IMR-90 (cell line): Measurements from ENCODE around the gene SLCO3A1.

Experiments
- CEBPB ChIP-seq: IDR thresholded peaks from 2 replicates; pipeline ENCODE4 v1.6.1; 2012; ENCODE audit warnings: low read depth, low read length, improper control_type of control experiment
- MAFK ChIP-seq: IDR thresholded peaks from 2 replicates; pipeline ENCODE4 v1.6.1; 2012; ENCODE audit warnings: low read depth, low read length, improper control_type of control experiment
- MAZ ChIP-seq: IDR thresholded peaks from 2 replicates; pipeline ENCODE4 v1.6.1; 2012; ENCODE audit warnings: low read depth, mild to moderate bottlenecking, low read length, improper control_type of control experiment, moderate library complexity, borderline replicate concordance
- POLR2A ChIP-seq: IDR thresholded peaks from 2 replicates; pipeline ENCODE4 v1.6.1; 2012; ENCODE audit warnings: mild to moderate bottlenecking, low read depth, low read length
- RAD21 ChIP-seq: IDR thresholded peaks from 2 replicates; pipeline ENCODE4 v1.6.1; 2012; ENCODE audit warnings: low read length, improper control_type of control experiment
- RCOR1 ChIP-seq: IDR thresholded peaks from 2 replicates; pipeline ENCODE4 v1.6.1; 2012; ENCODE audit warnings: mild to moderate bottlenecking, low read length, improper control_type of control experiment; ENCODE audit not compliant: insufficient replicate concordance
- RFX5 ChIP-seq: IDR thresholded peaks from 2 replicates; pipeline ENCODE4 v1.8.0; 2012; ENCODE audit warnings: low read depth, mild to moderate bottlenecking, low read length, moderate library complexity
- SMC3 ChIP-seq: fragments of 150-350 bp; IDR thresholded peaks from 2 replicates; pipeline ENCODE4 v1.6.1; 2016; ENCODE audit warnings: low read depth, mild to moderate bottlenecking, antibody characterized with exemption, low read length, moderate library complexity
- TF ChIP-seq, protein P1 (sequence below): conservative IDR thresholded peaks from 2 replicates; pipeline ENCODE4 v1.5.1; 2012; ENCODE audit warnings: mild to moderate bottlenecking, low read depth, low read length, improper control_type of control experiment
- TF ChIP-seq, protein P2 (sequence below): fragments of 150-350 bp; IDR thresholded peaks from 2 replicates; pipeline ENCODE4 v1.6.1; 2017; ENCODE audit warnings: mild to moderate bottlenecking, antibody characterized with exemption, low read length, low read depth

DNA sequence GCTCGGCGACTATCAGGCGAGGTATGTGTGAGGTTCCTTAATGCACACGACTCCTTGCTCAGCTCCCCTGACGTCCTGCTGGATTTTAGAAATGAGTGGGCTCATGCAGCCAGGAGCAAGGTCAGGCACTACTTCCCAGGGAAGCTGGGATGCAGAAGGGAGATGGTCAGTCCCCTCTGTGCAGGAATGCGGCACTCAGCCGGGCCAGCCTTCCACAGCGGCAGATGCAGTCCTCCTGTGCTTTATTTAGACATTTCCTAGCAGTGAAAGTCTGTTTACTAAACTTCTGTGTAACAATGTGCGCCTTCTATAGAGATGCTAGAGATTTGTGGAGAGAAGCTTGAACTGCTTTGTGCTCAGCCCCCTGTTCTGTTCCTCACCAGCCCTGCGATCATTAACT, 252.1 kb downstream of the SLCO3A1 start:
- TF ChIP-seq, protein P1, sequence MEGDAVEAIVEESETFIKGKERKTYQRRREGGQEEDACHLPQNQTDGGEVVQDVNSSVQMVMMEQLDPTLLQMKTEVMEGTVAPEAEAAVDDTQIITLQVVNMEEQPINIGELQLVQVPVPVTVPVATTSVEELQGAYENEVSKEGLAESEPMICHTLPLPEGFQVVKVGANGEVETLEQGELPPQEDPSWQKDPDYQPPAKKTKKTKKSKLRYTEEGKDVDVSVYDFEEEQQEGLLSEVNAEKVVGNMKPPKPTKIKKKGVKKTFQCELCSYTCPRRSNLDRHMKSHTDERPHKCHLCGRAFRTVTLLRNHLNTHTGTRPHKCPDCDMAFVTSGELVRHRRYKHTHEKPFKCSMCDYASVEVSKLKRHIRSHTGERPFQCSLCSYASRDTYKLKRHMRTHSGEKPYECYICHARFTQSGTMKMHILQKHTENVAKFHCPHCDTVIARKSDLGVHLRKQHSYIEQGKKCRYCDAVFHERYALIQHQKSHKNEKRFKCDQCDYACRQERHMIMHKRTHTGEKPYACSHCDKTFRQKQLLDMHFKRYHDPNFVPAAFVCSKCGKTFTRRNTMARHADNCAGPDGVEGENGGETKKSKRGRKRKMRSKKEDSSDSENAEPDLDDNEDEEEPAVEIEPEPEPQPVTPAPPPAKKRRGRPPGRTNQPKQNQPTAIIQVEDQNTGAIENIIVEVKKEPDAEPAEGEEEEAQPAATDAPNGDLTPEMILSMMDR: no peak
- TF ChIP-seq POLR2A (no peak), MAFK (no peak), MAZ (no peak), SMC3 (no peak), RAD21 (no peak), RFX5 (no peak), CEBPB (no peak), RCOR1 (no peak)
- TF ChIP-seq, protein P2, sequence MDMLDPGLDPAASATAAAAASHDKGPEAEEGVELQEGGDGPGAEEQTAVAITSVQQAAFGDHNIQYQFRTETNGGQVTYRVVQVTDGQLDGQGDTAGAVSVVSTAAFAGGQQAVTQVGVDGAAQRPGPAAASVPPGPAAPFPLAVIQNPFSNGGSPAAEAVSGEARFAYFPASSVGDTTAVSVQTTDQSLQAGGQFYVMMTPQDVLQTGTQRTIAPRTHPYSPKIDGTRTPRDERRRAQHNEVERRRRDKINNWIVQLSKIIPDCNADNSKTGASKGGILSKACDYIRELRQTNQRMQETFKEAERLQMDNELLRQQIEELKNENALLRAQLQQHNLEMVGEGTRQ: no peak
